Stimulated activated CD4-positive, alpha-beta T cell treated with anti-CD3 and anti-CD28 coated beads, TNF-alpha, amount 100 ng/mL, for 1 hour (primary cell): Measurements from ENCODE around the gene ZNF816.
"Not testable (repeated sequence)": the region's sequence is repeated elsewhere in the genome, so short reads cannot be mapped to it uniquely, and the experiment has no call there.

Experiments
- DNase-seq, 3 donors: peaks; one replicate each; pipeline ENCODE4 v3.0.0-alpha.2; 2020; ENCODE audit warnings: low read depth in 3 of 3, low spot score in 1 of 3

ZNF816 gene

GRCh38 chr19:52936151-52936953 is 26.3 kb downstream of the ZNF816 start:
- no peak for DNase-seq

GRCh38 chr19:52935434-52935833 is 27.2 kb downstream of the ZNF816 start:
- DNase-seq = no peak

GRCh38 chr19:52924641-52925040 is 38.0 kb downstream of the ZNF816 start:
- DNase-seq = not testable (repeated sequence)

GRCh38 chr19:52923778-52924593 is 38.7 kb downstream of the ZNF816 start:
- no peak for DNase-seq

DNA sequence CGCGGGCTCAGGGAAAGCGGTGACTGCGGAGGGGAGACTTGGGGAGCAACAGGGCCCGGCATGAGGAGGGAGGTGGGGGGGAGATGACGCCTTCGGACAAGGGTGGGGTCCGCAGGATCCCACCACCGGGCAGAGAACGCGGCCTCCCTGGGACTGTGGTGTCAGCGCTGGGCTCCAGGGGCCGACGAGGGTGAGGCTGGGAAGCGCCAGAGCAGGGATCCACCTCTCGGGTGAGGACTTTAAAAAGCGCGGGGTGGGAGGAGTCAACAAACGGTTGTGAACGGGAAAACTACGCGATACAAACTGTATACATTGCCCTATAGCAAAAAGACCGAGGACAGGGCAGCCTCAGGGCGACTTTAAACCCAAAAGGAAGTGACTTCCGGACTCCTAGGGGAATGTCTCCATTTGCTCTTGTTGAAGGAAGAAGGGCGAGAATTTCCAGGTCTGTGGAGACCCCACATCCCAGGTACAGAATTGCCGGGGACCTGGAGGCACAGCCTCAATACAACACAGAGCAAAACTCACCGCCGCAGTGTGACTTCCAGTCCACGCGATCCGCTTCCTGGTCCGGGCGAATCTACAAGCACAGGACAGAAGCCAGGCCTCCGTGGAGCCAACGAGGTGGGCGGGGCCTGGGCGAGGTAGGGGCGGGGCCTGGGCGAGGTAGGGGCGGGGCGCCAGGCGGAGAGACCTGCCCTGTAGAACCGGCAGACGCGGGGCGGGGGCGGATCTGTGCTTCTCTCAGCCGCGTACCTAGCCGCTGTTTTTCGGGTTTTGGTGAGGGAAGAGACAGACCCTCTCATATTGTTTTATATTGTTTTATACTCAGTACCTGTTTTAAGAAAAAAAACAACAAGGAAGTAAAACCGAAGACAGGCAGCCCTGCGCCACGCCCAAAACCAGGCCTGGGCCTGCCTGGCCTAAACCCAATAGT is 39.6 kb downstream of the ZNF816 start, which contains the start of gene ZNF888:
Gene ZNF888 (minus strand): TSS at position 588 of the 937 bp plus-strand sequence. CDS start 5,555 bp downstream, outside the sequence.
- DNase-seq = peak; percentile 48 to 77 (median 67)

GRCh38 chr19:52917531-52917930 is 45.1 kb downstream of the ZNF816 start:
- no peak for DNase-seq

DNA sequence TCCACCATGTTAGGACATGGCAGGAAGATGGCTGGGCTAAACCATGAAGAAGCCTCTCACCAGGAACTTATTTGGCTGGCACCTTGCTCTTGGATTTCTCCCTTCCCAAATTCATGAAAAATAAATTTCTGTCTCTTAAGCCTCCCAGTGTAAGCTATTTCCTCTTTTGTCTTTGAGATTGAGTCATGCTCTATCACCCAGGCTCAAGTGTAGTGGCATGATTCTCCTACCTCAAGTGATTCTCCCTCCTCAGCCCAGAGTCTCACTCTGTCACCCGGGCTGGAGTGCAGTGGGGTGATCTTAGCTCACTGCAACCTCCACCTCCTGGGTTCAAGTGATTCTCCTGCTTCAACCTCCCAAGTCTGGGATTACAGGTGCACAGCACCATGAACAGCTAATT is 52.0 kb downstream of the ZNF816 start:
- DNase-seq = no peak

DNA sequence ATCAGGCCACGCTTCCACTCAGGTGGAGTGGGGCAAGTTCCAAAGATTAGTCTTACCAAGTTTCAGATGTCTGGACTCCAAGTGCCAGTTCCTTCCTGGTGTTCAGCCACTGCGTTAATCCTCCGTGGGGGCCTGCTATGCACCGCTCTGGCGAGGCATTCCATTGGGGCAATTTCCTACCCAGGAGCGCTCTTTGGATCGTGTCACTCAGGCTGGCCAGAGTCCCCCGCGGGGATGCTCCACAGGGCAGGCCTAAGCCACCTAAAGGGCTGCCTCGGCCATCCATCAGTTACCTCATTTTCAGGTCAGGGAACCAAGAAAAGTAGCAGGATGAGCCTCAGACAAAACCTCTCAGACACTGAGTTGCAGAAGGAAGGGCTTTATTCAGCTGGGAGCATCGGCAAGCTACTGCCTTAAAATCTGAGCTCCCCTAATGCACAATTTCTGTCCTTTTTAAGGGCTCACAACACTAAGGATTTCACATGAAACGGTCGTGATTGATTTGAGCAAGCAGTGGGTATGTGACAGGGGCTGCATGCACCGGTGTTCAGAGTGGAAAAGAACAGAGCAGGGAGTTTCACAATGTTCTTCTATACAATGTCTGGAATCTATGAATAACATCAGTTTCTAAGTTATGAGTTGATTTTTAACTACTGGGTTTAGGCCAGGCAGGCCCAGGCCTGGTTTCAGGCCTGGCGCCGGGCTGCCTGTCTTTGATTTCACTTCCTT is 58.5 kb downstream of the ZNF816 start:
- not testable (repeated sequence) for DNase-seq

DNA sequence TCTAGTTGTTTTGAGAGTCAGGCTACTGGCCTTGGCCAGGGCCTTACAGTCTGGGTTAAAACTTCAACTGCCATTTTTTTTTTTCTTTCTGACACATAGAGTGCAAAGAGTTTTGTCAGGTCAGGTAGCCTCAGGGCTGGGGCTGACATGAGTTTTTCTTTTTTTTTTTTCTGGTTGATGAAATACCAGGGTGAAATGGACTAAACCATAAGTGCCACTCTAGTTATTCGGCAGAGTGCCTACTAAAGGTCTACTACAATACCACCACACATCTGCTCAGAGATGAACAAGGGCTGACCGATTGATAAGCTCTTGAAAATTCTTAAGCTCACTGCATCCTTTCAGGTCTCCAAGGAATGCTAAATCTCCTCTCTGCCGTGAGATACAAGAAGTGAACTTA is 60.8 kb downstream of the ZNF816 start:
- no peak for DNase-seq
